ENCODE results near the gene LYPD4.
"Not testable (repeated sequence)": the region's sequence is repeated elsewhere in the genome, so short reads cannot be mapped to it uniquely, and the experiment has no call there.

The LYPD4 gene

GRCh38 chr19:41882568-41883462, 38.3 kb upstream of the LYPD4 start, which contains the start of gene ARHGEF1:
Gene ARHGEF1, plus strand, starts transcription at chr19:41883184. Its CDS starts 4,899 bp downstream, at chr19:41888083.
- Histone ChIP-seq H3K27me3 (ENCODE audit: control insufficient read depth, insufficient read depth, low read length) (peaks cover 19% of the 10 kb centered on the region), H3K9me3 (ENCODE audit: control insufficient read depth, insufficient read depth, low read length) (no peaks in the 10 kb centered on the region), H3K9ac (ENCODE audit: low read depth, low read length) (peak within 1 kb of the TSS; percentile 13), H3K36me3 (ENCODE audit: control insufficient read depth, insufficient read depth, low read length) (no peaks in the 10 kb centered on the region), H3K4me1 (ENCODE audit: control insufficient read depth, insufficient read depth, low read length) (peaks cover 10% of the 10 kb centered on the region), H3K4me3 (ENCODE audit: low read depth, low read length) (peak within 1 kb of the TSS; percentile 78)

- Histone ChIP-seq H3K4me1 (ENCODE audit: control insufficient read depth, insufficient read depth, low read length) (peaks cover 7% of the 10 kb centered on the region), H3K9me3 (ENCODE audit: control insufficient read depth, insufficient read depth, low read length) (no peaks in the 10 kb centered on the region), H3K36me3 (ENCODE audit: control insufficient read depth, insufficient read depth, low read length) (no peaks in the 10 kb centered on the region), H3K9ac (ENCODE audit: low read depth, low read length) (no peak overlapping the region), H3K27me3 (ENCODE audit: control insufficient read depth, insufficient read depth, low read length) (peaks cover 19% of the 10 kb centered on the region), H3K4me3 (ENCODE audit: low read depth, low read length) (no peak overlapping the region)
Measured at GRCh38 chr19:41880329-41880708, 35.8 kb upstream of the LYPD4 start.

- Histone ChIP-seq H3K9me3 (ENCODE audit: control insufficient read depth, insufficient read depth, low read length) (no peaks in the 10 kb centered on the region), H3K4me3 (ENCODE audit: low read depth, low read length) (no peak overlapping the region), H3K27me3 (ENCODE audit: control insufficient read depth, insufficient read depth, low read length) (peaks cover 19% of the 10 kb centered on the region), H3K9ac (ENCODE audit: low read depth, low read length) (no peak overlapping the region), H3K36me3 (ENCODE audit: control insufficient read depth, insufficient read depth, low read length) (no peaks in the 10 kb centered on the region), H3K4me1 (ENCODE audit: control insufficient read depth, insufficient read depth, low read length) (peaks cover 7% of the 10 kb centered on the region)
Measured at GRCh38 chr19:41879670-41880328, 35.3 kb upstream of the LYPD4 start.

GRCh38 chr19:41879080-41879479, 34.6 kb upstream of the LYPD4 start:
- Histone ChIP-seq H3K36me3 (ENCODE audit: control insufficient read depth, insufficient read depth, low read length) (no peaks in the 10 kb centered on the region), H3K4me1 (ENCODE audit: control insufficient read depth, insufficient read depth, low read length) (peaks cover 7% of the 10 kb centered on the region), H3K4me3 (ENCODE audit: low read depth, low read length) (no peak overlapping the region), H3K9me3 (ENCODE audit: control insufficient read depth, insufficient read depth, low read length) (no peaks in the 10 kb centered on the region), H3K9ac (ENCODE audit: low read depth, low read length) (no peak overlapping the region), H3K27me3 (ENCODE audit: control insufficient read depth, insufficient read depth, low read length) (peaks cover 19% of the 10 kb centered on the region)

- no peaks in the 10 kb centered on the region for H3K36me3 ChIP-seq (ENCODE audit: control insufficient read depth, insufficient read depth, low read length)
- peaks cover 13% of the 10 kb centered on the region for H3K27me3 ChIP-seq (ENCODE audit: control insufficient read depth, insufficient read depth, low read length)
- peaks cover 9% of the 10 kb centered on the region for H3K4me1 ChIP-seq (ENCODE audit: control insufficient read depth, insufficient read depth, low read length)
- H3K9ac ChIP-seq (ENCODE audit: low read depth, low read length) = no peak overlapping the region
- H3K4me3 ChIP-seq (ENCODE audit: low read depth, low read length) = no peak overlapping the region
- H3K9me3 ChIP-seq (ENCODE audit: control insufficient read depth, insufficient read depth, low read length) = no peaks in the 10 kb centered on the region
Measured at GRCh38 chr19:41877916-41878905, 33.7 kb upstream of the LYPD4 start.

- H3K27me3 ChIP-seq (ENCODE audit: control insufficient read depth, insufficient read depth, low read length) = peaks cover 7% of the 10 kb centered on the region
- no peaks in the 10 kb centered on the region for H3K9me3 ChIP-seq (ENCODE audit: control insufficient read depth, insufficient read depth, low read length)
- peaks cover 6% of the 10 kb centered on the region for H3K4me1 ChIP-seq (ENCODE audit: control insufficient read depth, insufficient read depth, low read length)
- H3K36me3 ChIP-seq (ENCODE audit: control insufficient read depth, insufficient read depth, low read length) = no peaks in the 10 kb centered on the region
- H3K4me3 ChIP-seq (ENCODE audit: low read depth, low read length) = no peak within 1 kb of the TSS
- no peak within 1 kb of the TSS for H3K9ac ChIP-seq (ENCODE audit: low read depth, low read length)
Measured at GRCh38 chr19:41876847-41877832, 32.7 kb upstream of the LYPD4 start, which contains the start of gene CD79A. Gene CD79A, plus strand, starts transcription at chr19:41877279. Its CDS starts 26 bp downstream, at chr19:41877305.

GRCh38 chr19:41875973-41876372, 31.5 kb upstream of the LYPD4 start:
- H3K9me3 ChIP-seq (ENCODE audit: control insufficient read depth, insufficient read depth, low read length); H3K27me3 ChIP-seq (ENCODE audit: control insufficient read depth, insufficient read depth, low read length); H3K4me3 ChIP-seq (ENCODE audit: low read depth, low read length); H3K4me1 ChIP-seq (ENCODE audit: control insufficient read depth, insufficient read depth, low read length); H3K36me3 ChIP-seq (ENCODE audit: control insufficient read depth, insufficient read depth, low read length); H3K9ac ChIP-seq (ENCODE audit: low read depth, low read length): not testable (repeated sequence)

GRCh38 chr19:41872775-41873647, 28.5 kb upstream of the LYPD4 start:
- no peaks in the 10 kb centered on the region for H3K27me3 ChIP-seq (ENCODE audit: control insufficient read depth, insufficient read depth, low read length)
- H3K36me3 ChIP-seq (ENCODE audit: control insufficient read depth, insufficient read depth, low read length) = peaks cover 36% of the 10 kb centered on the region
- H3K4me3 ChIP-seq (ENCODE audit: low read depth, low read length) = no peak overlapping the region
- H3K4me1 ChIP-seq (ENCODE audit: control insufficient read depth, insufficient read depth, low read length) = peaks cover 6% of the 10 kb centered on the region
- no peaks in the 10 kb centered on the region for H3K9me3 ChIP-seq (ENCODE audit: control insufficient read depth, insufficient read depth, low read length)
- H3K9ac ChIP-seq (ENCODE audit: low read depth, low read length) = no peak overlapping the region

GRCh38 chr19:41872384-41872774, 27.9 kb upstream of the LYPD4 start:
- no peaks in the 10 kb centered on the region for H3K27me3 ChIP-seq (ENCODE audit: control insufficient read depth, insufficient read depth, low read length)
- no peak overlapping the region for H3K4me3 ChIP-seq (ENCODE audit: low read depth, low read length)
- H3K9me3 ChIP-seq (ENCODE audit: control insufficient read depth, insufficient read depth, low read length) = no peaks in the 10 kb centered on the region
- no peak overlapping the region for H3K9ac ChIP-seq (ENCODE audit: low read depth, low read length)
- H3K4me1 ChIP-seq (ENCODE audit: control insufficient read depth, insufficient read depth, low read length) = peaks cover 3% of the 10 kb centered on the region
- H3K36me3 ChIP-seq (ENCODE audit: control insufficient read depth, insufficient read depth, low read length) = peaks cover 42% of the 10 kb centered on the region

Measured in iPS-15b (cell line).